HCT116 (cell line): ENCODE results near the gene EID2B. TPM values are rescaled to one million over a fixed set of nuclear protein-coding genes. Genes with fewer than 3 reads are reported as not detected.

Experiments used
- ATAC-seq: fragments of 200-7000 bp; cut with Tn5 transposase; 2 replicates; pipeline ENCODE4 v1.9.1; 2020; ENCODE audit warnings: mild to moderate bottlenecking, moderate library complexity
- BruUV-seq: library from RNA; stranded (reverse); fragments of 400-500 nt; replicated peaks from 2 replicates; lab custom pipeline; 2021; lab: Mats Ljungman, UMichigan
- CTCF ChIA-PET: fragments of 300-600 bp; sonication (Branson Sonifier 250); formaldehyde crosslinking; loops from one replicate; lab custom pipeline; 2021; ENCODE audit warnings: antibody characterized with exemption; lab: Charles Lee
- POLR2A ChIA-PET: fragments of 300-600, 350-600 bp; sonication (Branson Sonifier 250); formaldehyde crosslinking; loops from one replicate; lab custom pipeline; 2021; ENCODE audit warnings: antibody characterized with exemption; lab: Charles Lee
- RAD21 ChIA-PET, 2 experiments: fragments of 300-600 bp; sonication (Branson Sonifier 250); formaldehyde crosslinking; loops; one replicate each; lab custom pipeline; 2023; ENCODE audit warnings: low total read pairs in 2 of 2; ENCODE audit not compliant: uncharacterized antibody in 2 of 2, unreplicated experiment in 2 of 2, low non-redundant PET in 1 of 2; lab: Charles Lee
- DNase-seq: peaks from one replicate; pipeline ENCODE4 v3.0.0-alpha.2; 2010; ENCODE audit warnings: low read depth, low spot score
- H2AFZ ChIP-seq: fragments of 200-600 bp; shearing (Covaris generic), sonication (generic); 2 replicates; pipeline ENCODE4 v1.6.1; 2017; ENCODE audit warnings: low read depth, mixed run types, mixed read lengths, antibody characterized with exemption, low read length; ENCODE audit not compliant: poor library complexity, severe bottlenecking
- H3K27ac ChIP-seq: 2 replicates; pipeline ENCODE4 v1.5.1; 2012; ENCODE audit warnings: low read depth, low read length
- H3K27me3 ChIP-seq: fragments of 200-600 bp; sonication (generic); 2 replicates; pipeline ENCODE4 v1.6.1; 2016; ENCODE audit warnings: mixed run types, low read length, mixed read lengths; ENCODE audit not compliant: insufficient read depth
- H3K36me3 ChIP-seq, 2 experiments: fragments of 200-500 bp in 1 of 2; fragments of 200-600 bp in 1 of 2; sonication (Bioruptor generic) in 1 of 2; sonication (generic) in 1 of 2; 2 replicates each; pipeline versions ENCODE4 v1.5.1 to v1.6.1; 2014 to 2016; ENCODE audit warnings: low read length in 2 of 2, inconsistent platforms in 1 of 2, mixed read lengths in 1 of 2, mixed run types in 1 of 2; ENCODE audit not compliant: insufficient read depth in 2 of 2, control insufficient read depth in 1 of 2
- H3K4me1 ChIP-seq, 2 experiments: fragments of 200-600 bp in 1 of 2; sonication (generic) in 1 of 2; 2 replicates each; pipeline versions ENCODE4 v1.5.1 to v1.6.1; 2012 to 2017; ENCODE audit warnings: low read length in 2 of 2, inconsistent platforms in 1 of 2, mild to moderate bottlenecking in 1 of 2, mixed read lengths in 1 of 2, mixed run types in 1 of 2, moderate library complexity in 1 of 2; ENCODE audit not compliant: insufficient read depth in 2 of 2, control insufficient read depth in 1 of 2
- H3K4me2 ChIP-seq: fragments of 200-600 bp; sonication (generic); 2 replicates; pipeline ENCODE4 v1.6.1; 2017; ENCODE audit warnings: mixed run types, low read length, mixed read lengths
- H3K4me3 ChIP-seq, 2 experiments: fragments of 200-600 bp in 1 of 2; sonication (generic) in 1 of 2; replicated peaks in 1 of 2; 2 replicates each; pipeline ENCODE4 v1.5.1; 2011 to 2016; ENCODE audit warnings: low read length in 2 of 2, control low read depth in 1 of 2, low read depth in 1 of 2, mild to moderate bottlenecking in 1 of 2, mixed read lengths in 1 of 2, mixed run types in 1 of 2
- H3K79me2 ChIP-seq: fragments of 200-600 bp; sonication (generic); 2 replicates; pipeline ENCODE4 v1.6.1; 2017; ENCODE audit warnings: mild to moderate bottlenecking, mixed run types, low read length, moderate library complexity, mixed read lengths; ENCODE audit not compliant: insufficient read depth
- H3K9ac ChIP-seq: fragments of 200-600 bp; sonication (generic); 2 replicates; pipeline ENCODE4 v1.6.1; 2016; ENCODE audit warnings: low read length, mixed read lengths
- H3K9me2 ChIP-seq: fragments of 200-600 bp; sonication (generic), shearing (Covaris generic); 2 replicates; pipeline ENCODE4 v1.6.1; 2017; ENCODE audit warnings: mixed run types, mild to moderate bottlenecking, moderate library complexity; ENCODE audit not compliant: insufficient read depth
- H3K9me3 ChIP-seq, 2 experiments: fragments of 200-500 bp in 1 of 2; fragments of 200-600 bp in 1 of 2; sonication (Bioruptor generic) in 1 of 2; sonication (generic) in 1 of 2; 2 replicates each; pipeline ENCODE4 v1.6.1; 2014 to 2017; ENCODE audit warnings: low read length in 2 of 2, mixed read lengths in 2 of 2, inconsistent platforms in 1 of 2, low read depth in 1 of 2, mild to moderate bottlenecking in 1 of 2, mixed run types in 1 of 2, moderate library complexity in 1 of 2; ENCODE audit not compliant: control insufficient read depth in 1 of 2, insufficient read depth in 1 of 2
- H4K20me1 ChIP-seq: fragments of 200-600 bp; sonication (generic), shearing (Covaris generic); 2 replicates; pipeline ENCODE4 v1.6.1; 2017; ENCODE audit warnings: mixed run types, mild to moderate bottlenecking, moderate library complexity; ENCODE audit not compliant: insufficient read depth
- CBX3 ChIP-seq: IDR thresholded peaks from 2 replicates; pipeline ENCODE4 v1.6.1; 2012; ENCODE audit warnings: low read depth
- CEBPB ChIP-seq: IDR thresholded peaks from 2 replicates; pipeline ENCODE4 v1.6.1; 2012; ENCODE audit warnings: low read depth
- ELF1 ChIP-seq: IDR thresholded peaks from 2 replicates; pipeline ENCODE4 v1.6.1; 2012; ENCODE audit warnings: low read depth, borderline replicate concordance
- EZH2 ChIP-seq: fragments of 200-600 bp; sonication (generic); IDR thresholded peaks from 2 replicates; pipeline ENCODE4 v1.6.1; 2017; ENCODE audit warnings: antibody characterized with exemption, mixed run types
- EZH2phosphoT487 ChIP-seq: fragments of 200-600 bp; IDR thresholded peaks from 2 replicates; pipeline ENCODE4 v1.6.1; 2018; ENCODE audit warnings: antibody characterized with exemption, borderline replicate concordance
- JUND ChIP-seq: IDR thresholded peaks from 2 replicates; pipeline ENCODE4 v1.6.1; 2012
- MAX ChIP-seq: IDR thresholded peaks from 2 replicates; pipeline ENCODE4 v1.6.1; 2012
- POLR2AphosphoS5 ChIP-seq: IDR thresholded peaks from 2 replicates; pipeline ENCODE4 v1.6.1; 2011; ENCODE audit warnings: mild to moderate bottlenecking, low read depth, low read length, moderate library complexity
- RAD21 ChIP-seq: IDR thresholded peaks from 2 replicates; pipeline ENCODE4 v1.6.1; 2012; ENCODE audit warnings: low read depth, mild to moderate bottlenecking
- SP1 ChIP-seq: IDR thresholded peaks from 2 replicates; pipeline ENCODE4 v1.6.1; 2012; ENCODE audit warnings: low read depth
- SRF ChIP-seq: IDR thresholded peaks from 2 replicates; pipeline ENCODE4 v1.6.1; 2012; ENCODE audit warnings: low read depth
- TCF7L2 ChIP-seq: IDR thresholded peaks from 2 replicates; pipeline ENCODE4 v1.7.0; 2011; ENCODE audit warnings: borderline replicate concordance, inconsistent platforms; ENCODE audit not compliant: insufficient read depth, insufficient read length; ENCODE audit errors: extremely low read depth
- ZFX ChIP-seq: fragments of 450-650 bp; IDR thresholded peaks from 2 replicates; pipeline ENCODE4 v1.6.1; 2017
- intact Hi-C: fragments of 100-400 bp; cut with micrococcal nuclease; formaldehyde crosslinking; loops from 2 replicates; pipeline ENCODE4 v1.10.0; 2022
- total RNA-seq: library from RNA; stranded (reverse); gene quantifications from one replicate; pipeline ENCODE4 v1.2.1, GENCODE V29; 2021; ENCODE audit not compliant: unreplicated experiment
- TF ChIP-seq, protein P1 (sequence below): IDR thresholded peaks from 2 replicates; pipeline ENCODE4 v1.6.1; 2012; ENCODE audit warnings: low read depth
- TF ChIP-seq, protein P2 (sequence below): IDR thresholded peaks from 2 replicates; pipeline ENCODE4 v1.6.1; 2012
- TF ChIP-seq, protein P3 (sequence below): IDR thresholded peaks from 2 replicates; pipeline ENCODE4 v1.6.1; 2011; ENCODE audit warnings: mild to moderate bottlenecking, low read length, moderate library complexity; ENCODE audit not compliant: insufficient replicate concordance; ENCODE audit errors: extremely low read depth

Gene EID2B
- total RNA-seq, 1 experiment from 2014 or later, result 1.2 TPM

DNA sequence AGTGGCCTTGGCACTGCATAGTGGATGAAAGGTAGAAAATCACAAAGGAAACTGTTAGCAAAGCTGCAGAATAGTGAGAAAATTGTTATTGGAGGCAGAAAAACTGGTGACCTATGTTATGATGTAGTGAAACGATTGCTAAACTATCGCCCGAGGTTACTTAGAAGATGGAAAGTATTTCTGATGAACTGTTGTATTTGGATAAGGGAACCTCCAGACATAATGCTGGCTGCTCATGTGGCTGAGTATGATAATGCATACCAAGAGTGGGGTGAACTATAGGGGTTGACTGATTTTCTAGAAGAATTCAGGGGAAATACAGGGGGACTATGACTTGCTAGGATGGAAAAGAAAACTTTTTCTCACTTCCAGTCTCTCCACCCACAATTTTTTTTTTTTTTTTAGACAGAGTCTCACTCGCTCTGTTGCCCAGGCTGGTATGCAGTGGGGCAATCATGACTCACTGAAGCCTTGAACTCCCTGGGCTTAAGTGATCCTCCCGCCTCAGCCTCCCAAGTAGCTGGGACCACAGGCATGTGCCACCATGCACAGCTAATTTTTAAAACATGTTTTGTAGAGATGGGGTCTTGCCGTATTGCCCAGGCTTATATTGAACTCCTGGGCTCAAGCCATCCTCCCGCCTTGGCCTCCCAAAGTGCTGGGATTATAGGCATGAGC lies 11.7 kb upstream of the EID2B start:
- ChIA-PET RAD21 (no interaction called here), CTCF (no interaction called here), POLR2A (no interaction called here)
- peaks cover 2 to 14% of the 10 kb centered on the region in 2 experiments; a peak in 2 of 4 replicates for H3K4me1 ChIP-seq
- no peak overlapping the region for H3K9ac ChIP-seq
- no peaks in the 10 kb centered on the region for H3K36me3 ChIP-seq
- no peak overlapping the region for H3K4me3 ChIP-seq
- intact Hi-C loops, result no loop called here
- ATAC-seq (no peak), DNase-seq (no peak)
- no peaks in the 10 kb centered on the region for H4K20me1 ChIP-seq
- no peaks in the 10 kb centered on the region for H3K27me3 ChIP-seq
- no peaks in the 10 kb centered on the region for H3K9me3 ChIP-seq
- BruUV-seq, result no TSS peak
- H3K9me2 ChIP-seq, result no peaks in the 10 kb centered on the region
- TF ChIP-seq SP1 (no peak), RAD21 (no peak), SRF (no peak), MAX (no peak), TCF7L2 (no peak), EZH2 (no peak), EZH2phosphoT487 (no peak), ZFX (no peak)
- peaks cover 2% of the 10 kb centered on the region for H3K79me2 ChIP-seq
- H3K27ac ChIP-seq, result no peak overlapping the region
- no peak overlapping the region for H3K4me2 ChIP-seq
- no peak overlapping the region for H2AFZ ChIP-seq

GRCh38 chr19:39543477-39543857 lies 10.8 kb upstream of the EID2B start:
- no TSS peak for BruUV-seq
- TF ChIP-seq, protein P1, sequence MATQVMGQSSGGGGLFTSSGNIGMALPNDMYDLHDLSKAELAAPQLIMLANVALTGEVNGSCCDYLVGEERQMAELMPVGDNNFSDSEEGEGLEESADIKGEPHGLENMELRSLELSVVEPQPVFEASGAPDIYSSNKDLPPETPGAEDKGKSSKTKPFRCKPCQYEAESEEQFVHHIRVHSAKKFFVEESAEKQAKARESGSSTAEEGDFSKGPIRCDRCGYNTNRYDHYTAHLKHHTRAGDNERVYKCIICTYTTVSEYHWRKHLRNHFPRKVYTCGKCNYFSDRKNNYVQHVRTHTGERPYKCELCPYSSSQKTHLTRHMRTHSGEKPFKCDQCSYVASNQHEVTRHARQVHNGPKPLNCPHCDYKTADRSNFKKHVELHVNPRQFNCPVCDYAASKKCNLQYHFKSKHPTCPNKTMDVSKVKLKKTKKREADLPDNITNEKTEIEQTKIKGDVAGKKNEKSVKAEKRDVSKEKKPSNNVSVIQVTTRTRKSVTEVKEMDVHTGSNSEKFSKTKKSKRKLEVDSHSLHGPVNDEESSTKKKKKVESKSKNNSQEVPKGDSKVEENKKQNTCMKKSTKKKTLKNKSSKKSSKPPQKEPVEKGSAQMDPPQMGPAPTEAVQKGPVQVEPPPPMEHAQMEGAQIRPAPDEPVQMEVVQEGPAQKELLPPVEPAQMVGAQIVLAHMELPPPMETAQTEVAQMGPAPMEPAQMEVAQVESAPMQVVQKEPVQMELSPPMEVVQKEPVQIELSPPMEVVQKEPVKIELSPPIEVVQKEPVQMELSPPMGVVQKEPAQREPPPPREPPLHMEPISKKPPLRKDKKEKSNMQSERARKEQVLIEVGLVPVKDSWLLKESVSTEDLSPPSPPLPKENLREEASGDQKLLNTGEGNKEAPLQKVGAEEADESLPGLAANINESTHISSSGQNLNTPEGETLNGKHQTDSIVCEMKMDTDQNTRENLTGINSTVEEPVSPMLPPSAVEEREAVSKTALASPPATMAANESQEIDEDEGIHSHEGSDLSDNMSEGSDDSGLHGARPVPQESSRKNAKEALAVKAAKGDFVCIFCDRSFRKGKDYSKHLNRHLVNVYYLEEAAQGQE, result no peak
- TF ChIP-seq CBX3 (no peak), POLR2AphosphoS5 (no peak), RAD21 (no peak), EZH2 (no peak), ELF1 (no peak), CEBPB (no peak), TCF7L2 (no peak), JUND (no peak)
- TF ChIP-seq, protein P2, sequence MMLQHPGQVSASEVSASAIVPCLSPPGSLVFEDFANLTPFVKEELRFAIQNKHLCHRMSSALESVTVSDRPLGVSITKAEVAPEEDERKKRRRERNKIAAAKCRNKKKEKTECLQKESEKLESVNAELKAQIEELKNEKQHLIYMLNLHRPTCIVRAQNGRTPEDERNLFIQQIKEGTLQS, result no peak
- TF ChIP-seq, protein P3, sequence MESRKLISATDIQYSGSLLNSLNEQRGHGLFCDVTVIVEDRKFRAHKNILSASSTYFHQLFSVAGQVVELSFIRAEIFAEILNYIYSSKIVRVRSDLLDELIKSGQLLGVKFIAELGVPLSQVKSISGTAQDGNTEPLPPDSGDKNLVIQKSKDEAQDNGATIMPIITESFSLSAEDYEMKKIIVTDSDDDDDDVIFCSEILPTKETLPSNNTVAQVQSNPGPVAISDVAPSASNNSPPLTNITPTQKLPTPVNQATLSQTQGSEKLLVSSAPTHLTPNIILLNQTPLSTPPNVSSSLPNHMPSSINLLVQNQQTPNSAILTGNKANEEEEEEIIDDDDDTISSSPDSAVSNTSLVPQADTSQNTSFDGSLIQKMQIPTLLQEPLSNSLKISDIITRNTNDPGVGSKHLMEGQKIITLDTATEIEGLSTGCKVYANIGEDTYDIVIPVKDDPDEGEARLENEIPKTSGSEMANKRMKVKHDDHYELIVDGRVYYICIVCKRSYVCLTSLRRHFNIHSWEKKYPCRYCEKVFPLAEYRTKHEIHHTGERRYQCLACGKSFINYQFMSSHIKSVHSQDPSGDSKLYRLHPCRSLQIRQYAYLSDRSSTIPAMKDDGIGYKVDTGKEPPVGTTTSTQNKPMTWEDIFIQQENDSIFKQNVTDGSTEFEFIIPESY, result no peak
- Histone ChIP-seq H3K27ac (no peak overlapping the region), H3K9ac (no peak overlapping the region), H3K27me3 (no peaks in the 10 kb centered on the region), H3K36me3 (no peaks in the 10 kb centered on the region), H3K9me2 (no peaks in the 10 kb centered on the region), H3K9me3 (no peaks in the 10 kb centered on the region), H4K20me1 (no peaks in the 10 kb centered on the region), H3K4me1 (peaks cover 9 to 21% of the 10 kb centered on the region in 2 experiments), H3K79me2 (peaks cover 11% of the 10 kb centered on the region), H2AFZ (no peak overlapping the region), H3K4me3 (no peak overlapping the region), H3K4me2 (no peak overlapping the region)
- intact Hi-C loops, result no loop called here
- DNase-seq (no peak), ATAC-seq (no peak)
- ChIA-PET POLR2A (no interaction called here), CTCF (no interaction called here), RAD21 (no interaction called here)
